22Rv1 (cell line): ENCODE results near the gene PHLDB2.

Experiments used
- H3K27ac ChIP-seq: fragments of 450-650 bp; 2 replicates; pipeline ENCODE4 v1.5.1; 2017
- ZFX ChIP-seq: fragments of 450-650 bp; IDR thresholded peaks from 2 replicates; pipeline ENCODE4 v1.6.1; 2017; ENCODE audit warnings: antibody characterized with exemption, borderline replicate concordance
- TF ChIP-seq, protein P1 (sequence below): fragments of 450-650 bp; IDR thresholded peaks from 2 replicates; pipeline ENCODE4 v1.5.1; 2017; ENCODE audit warnings: mild to moderate bottlenecking

Gene PHLDB2

DNA sequence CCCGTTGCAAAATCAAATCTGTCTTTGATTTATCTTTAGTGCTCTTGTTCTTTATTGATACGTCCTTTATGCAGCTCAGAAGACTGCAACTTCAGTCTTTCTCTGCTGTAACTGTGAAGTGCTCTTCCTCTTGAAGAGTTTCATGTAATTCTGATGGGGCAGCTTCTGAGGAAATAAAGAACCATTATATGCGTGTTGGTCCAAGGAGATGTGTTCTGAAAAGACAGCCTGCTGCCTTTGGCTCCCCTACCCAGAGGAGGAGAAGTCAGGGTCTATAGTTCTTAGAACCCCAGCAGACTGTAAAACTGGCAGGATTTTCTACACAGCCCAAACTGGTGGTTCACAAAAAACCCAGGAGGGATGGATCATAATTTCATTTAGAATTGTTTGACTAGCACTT, 97.4 kb downstream of the PHLDB2 start:
- no peak overlapping the region for H3K27ac ChIP-seq
- TF ChIP-seq, protein P1, sequence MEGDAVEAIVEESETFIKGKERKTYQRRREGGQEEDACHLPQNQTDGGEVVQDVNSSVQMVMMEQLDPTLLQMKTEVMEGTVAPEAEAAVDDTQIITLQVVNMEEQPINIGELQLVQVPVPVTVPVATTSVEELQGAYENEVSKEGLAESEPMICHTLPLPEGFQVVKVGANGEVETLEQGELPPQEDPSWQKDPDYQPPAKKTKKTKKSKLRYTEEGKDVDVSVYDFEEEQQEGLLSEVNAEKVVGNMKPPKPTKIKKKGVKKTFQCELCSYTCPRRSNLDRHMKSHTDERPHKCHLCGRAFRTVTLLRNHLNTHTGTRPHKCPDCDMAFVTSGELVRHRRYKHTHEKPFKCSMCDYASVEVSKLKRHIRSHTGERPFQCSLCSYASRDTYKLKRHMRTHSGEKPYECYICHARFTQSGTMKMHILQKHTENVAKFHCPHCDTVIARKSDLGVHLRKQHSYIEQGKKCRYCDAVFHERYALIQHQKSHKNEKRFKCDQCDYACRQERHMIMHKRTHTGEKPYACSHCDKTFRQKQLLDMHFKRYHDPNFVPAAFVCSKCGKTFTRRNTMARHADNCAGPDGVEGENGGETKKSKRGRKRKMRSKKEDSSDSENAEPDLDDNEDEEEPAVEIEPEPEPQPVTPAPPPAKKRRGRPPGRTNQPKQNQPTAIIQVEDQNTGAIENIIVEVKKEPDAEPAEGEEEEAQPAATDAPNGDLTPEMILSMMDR, result no peak
- TF ChIP-seq ZFX, result no peak

- H3K27ac ChIP-seq, result no peak overlapping the region
Measured at GRCh38 chr3:111956995-111957734, 98.1 kb downstream of the PHLDB2 start.

DNA sequence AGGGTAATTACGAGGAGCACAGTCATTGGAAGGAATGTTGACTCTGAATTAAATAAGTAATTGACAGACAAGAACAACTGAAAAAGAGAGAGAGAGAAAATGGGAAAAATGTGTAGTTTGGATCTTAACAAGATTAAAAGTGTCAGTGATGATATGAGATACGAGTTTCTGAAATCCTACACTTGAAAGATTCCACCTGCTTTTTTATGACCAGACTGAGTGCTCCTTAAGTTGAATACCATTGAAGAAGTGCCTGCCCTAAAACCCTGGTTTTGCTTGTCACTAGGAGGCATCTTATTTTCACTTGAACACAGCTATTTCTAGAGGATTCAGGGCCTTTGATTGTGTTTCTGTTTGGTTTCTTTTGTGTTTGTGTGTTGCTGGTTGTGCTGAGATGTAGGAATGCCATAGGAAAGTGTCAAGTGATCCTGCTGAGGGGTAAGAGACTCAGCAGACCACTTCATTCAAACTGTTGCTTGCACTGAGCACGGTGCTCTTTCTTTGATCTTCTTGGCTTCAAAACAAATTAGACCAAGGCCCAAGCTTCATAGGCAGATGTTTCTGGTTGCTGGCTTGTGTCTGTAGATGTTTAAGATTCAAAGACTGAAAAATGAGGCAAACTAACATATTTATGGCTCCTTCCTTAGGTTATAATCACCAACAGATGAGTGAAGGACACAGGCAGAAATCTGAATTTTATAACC, 102.5 kb downstream of the PHLDB2 start:
- TF ChIP-seq, protein P1, result no peak
- TF ChIP-seq ZFX, result no peak
- no peak overlapping the region for H3K27ac ChIP-seq

More at GRCh38 chr3:111956995-111957734, 98.1 kb downstream of the PHLDB2 start:
- TF ChIP-seq, protein P1, result no peak
- no peak for TF ChIP-seq ZFX

DNA sequence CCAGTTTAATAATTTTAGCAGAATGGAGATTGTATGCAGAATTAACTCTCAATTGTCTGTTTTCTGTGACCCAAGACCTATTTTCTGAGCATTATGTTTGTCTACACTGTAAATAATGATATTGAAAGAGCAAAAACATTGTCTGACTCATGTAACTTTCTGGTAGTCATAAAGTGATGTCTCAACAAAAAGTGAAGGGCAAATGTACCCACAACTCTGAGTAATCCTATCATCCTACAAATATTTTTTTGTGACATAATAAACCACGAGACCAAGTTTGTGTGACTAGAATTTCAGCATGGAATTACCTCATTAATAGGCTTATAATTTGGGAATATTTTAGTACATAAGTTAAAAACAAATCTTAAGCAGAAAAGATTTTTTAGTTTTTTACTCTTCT, 104.4 kb downstream of the PHLDB2 start:
- H3K27ac ChIP-seq, result no peak overlapping the region
- TF ChIP-seq ZFX, result no peak
- TF ChIP-seq, protein P1, result no peak

DNA sequence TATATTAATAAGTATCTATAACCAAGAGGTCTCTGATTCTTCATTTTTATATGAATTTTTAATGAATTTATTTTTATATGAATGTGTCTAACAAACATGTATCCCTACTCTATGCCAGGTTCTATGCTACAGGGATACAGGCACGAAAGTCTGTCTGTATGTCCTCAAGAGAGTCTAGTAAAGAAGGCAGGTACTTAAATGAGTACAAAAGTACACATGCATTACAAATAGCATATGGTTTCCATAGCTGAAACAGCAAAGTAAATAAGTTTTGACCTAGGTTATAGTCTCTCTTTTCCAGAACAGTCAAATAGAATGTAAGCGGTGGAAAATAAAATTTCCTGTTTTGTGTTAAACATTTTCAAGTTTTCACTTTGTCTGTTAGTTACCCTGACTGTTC, 106.4 kb downstream of the PHLDB2 start:
- H3K27ac ChIP-seq, result no peak overlapping the region
- TF ChIP-seq, protein P1, result no peak
- TF ChIP-seq ZFX, result no peak

DNA sequence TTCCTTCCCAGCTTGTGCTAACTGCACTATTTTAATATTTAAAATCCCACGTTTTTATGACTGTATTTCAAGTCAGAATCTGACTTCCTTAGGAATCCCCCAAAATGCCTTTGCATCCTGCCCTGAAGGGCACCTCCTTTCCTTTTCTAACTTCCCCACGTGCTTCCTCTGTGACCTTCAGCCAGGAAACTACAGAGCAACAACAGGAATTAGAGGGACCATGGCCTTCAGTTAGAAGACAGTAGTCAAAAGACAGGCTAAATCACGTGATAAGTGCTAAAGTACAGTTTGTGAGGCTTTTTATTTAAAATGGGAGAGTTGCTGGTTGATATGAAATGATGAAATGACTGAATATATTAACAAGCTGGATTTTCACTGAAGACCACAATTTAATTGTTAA, 108.0 kb downstream of the PHLDB2 start:
- no peak for TF ChIP-seq ZFX
- TF ChIP-seq, protein P1, result no peak
- no peak overlapping the region for H3K27ac ChIP-seq
